PC-3 (cell line): ENCODE measurements around the gene KYNU.

ENCODE experiments used
- EZH2 ChIP-seq: fragments of 300-600 bp; sonication (generic); IDR thresholded peaks from one replicate; pipeline ENCODE4 v1.6.1; 2017; ENCODE audit warnings: antibody characterized with exemption, mild to moderate bottlenecking, low read length; ENCODE audit not compliant: unreplicated experiment
- EZH2phosphoT487 ChIP-seq: fragments of 300-600 bp; sonication (generic); IDR thresholded peaks from 2 replicates; pipeline ENCODE4 v1.6.1; 2018; ENCODE audit warnings: mild to moderate bottlenecking, antibody characterized with exemption, low read length, borderline replicate concordance
- TF ChIP-seq, protein P1 (sequence below): fragments of 300-600 bp; sonication (generic); conservative IDR thresholded peaks from 2 replicates; pipeline ENCODE4 v1.5.1; 2017; ENCODE audit warnings: antibody characterized with exemption, low read depth, mild to moderate bottlenecking, low read length

DNA sequence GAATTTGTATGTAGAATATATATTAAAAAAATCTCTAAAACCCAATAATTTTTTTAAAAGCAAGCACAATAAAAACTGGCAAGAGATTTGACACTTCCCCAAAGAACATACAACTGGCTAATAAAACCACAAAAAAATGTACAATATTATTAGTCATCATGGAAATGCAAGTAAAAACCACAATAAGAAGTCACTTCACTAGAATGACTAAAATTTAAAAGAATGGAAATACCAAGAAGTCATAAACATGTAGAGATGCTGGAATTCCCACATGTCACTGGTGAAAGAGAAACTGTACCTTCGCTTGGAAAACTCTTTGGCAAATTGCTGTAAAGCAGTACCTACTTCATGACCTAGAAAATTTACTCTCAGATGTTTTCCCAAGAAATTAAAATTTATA is 43.4 kb upstream of the KYNU start:
- TF ChIP-seq, protein P1, sequence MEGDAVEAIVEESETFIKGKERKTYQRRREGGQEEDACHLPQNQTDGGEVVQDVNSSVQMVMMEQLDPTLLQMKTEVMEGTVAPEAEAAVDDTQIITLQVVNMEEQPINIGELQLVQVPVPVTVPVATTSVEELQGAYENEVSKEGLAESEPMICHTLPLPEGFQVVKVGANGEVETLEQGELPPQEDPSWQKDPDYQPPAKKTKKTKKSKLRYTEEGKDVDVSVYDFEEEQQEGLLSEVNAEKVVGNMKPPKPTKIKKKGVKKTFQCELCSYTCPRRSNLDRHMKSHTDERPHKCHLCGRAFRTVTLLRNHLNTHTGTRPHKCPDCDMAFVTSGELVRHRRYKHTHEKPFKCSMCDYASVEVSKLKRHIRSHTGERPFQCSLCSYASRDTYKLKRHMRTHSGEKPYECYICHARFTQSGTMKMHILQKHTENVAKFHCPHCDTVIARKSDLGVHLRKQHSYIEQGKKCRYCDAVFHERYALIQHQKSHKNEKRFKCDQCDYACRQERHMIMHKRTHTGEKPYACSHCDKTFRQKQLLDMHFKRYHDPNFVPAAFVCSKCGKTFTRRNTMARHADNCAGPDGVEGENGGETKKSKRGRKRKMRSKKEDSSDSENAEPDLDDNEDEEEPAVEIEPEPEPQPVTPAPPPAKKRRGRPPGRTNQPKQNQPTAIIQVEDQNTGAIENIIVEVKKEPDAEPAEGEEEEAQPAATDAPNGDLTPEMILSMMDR = no peak
- no peak for TF ChIP-seq EZH2
- no peak for TF ChIP-seq EZH2phosphoT487
